ENCODE data around the gene VSTM2L. TPM values are rescaled to one million over a fixed set of nuclear protein-coding genes. Genes with fewer than 3 reads are reported as not detected.

Gene VSTM2L
- polyA plus RNA-seq, 1 donor (not counting 4 experiments of a cell fraction or from before 2014, with no cell fraction given) = 0.75 TPM

DNA sequence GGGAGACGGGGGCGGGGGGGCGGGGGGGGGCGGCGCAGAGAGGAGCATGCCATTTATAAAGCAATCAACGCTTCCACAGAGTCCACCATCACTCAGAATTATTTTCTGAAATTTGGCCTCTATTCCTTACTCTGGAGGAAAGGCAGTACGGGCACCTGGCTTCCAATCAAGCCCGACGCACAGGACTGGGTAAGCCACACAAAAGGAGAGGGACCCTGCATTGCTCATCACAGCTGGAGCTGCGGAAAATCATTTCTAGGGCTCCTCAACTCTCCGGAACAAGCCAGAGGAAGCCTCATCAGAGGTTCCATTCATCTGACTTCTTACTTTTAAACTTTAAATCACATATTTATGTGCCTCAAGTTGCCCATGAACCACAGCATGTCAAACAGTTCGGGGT is 74.4 kb downstream of the VSTM2L start:
- no peaks in the 10 kb centered on the region for H3K36me3 ChIP-seq (ENCODE audit: control insufficient read depth in 2 of 2, extremely low read depth in 1 of 2, insufficient read depth in 2 of 2, low read length in 2 of 2)
- TF ChIP-seq, protein P1, sequence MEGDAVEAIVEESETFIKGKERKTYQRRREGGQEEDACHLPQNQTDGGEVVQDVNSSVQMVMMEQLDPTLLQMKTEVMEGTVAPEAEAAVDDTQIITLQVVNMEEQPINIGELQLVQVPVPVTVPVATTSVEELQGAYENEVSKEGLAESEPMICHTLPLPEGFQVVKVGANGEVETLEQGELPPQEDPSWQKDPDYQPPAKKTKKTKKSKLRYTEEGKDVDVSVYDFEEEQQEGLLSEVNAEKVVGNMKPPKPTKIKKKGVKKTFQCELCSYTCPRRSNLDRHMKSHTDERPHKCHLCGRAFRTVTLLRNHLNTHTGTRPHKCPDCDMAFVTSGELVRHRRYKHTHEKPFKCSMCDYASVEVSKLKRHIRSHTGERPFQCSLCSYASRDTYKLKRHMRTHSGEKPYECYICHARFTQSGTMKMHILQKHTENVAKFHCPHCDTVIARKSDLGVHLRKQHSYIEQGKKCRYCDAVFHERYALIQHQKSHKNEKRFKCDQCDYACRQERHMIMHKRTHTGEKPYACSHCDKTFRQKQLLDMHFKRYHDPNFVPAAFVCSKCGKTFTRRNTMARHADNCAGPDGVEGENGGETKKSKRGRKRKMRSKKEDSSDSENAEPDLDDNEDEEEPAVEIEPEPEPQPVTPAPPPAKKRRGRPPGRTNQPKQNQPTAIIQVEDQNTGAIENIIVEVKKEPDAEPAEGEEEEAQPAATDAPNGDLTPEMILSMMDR (optimal IDR thresholded peaks at IDR 0.05 in 1 of 3, IDR thresholded peaks at IDR 0.05 in 1 of 3, conservative IDR thresholded peaks at IDR 0.05 in 1 of 3; ENCODE audit: extremely low read depth in 1 of 3, insufficient read depth in 2 of 3, low read length in 3 of 3) = no peak
- no peak for TF ChIP-seq EZH2 (IDR thresholded peaks at IDR 0.05; ENCODE audit: low read length)
- H3K27me3 ChIP-seq (ENCODE audit: control insufficient read depth, extremely low read depth, insufficient read depth, low read length) = no peaks in the 10 kb centered on the region
- H3K4me1 ChIP-seq (ENCODE audit: control insufficient read depth, extremely low read depth, insufficient read depth, low read length) = no peaks in the 10 kb centered on the region
- H3K79me2 ChIP-seq (ENCODE audit: control insufficient read depth, insufficient read depth, low read length) = no peaks in the 10 kb centered on the region
- dilution Hi-C loops (cut with MboI; ENCODE audit: extremely low pct_ligation_motif_present, low sequenced_read_pairs) = no loop called here
- no peak overlapping the region for H2AFZ ChIP-seq (ENCODE audit: control insufficient read depth, low read length)
- H3K4me3 ChIP-seq (ENCODE audit: control insufficient read depth in 2 of 3, extremely low read depth in 1 of 3, insufficient read depth in 2 of 3, low read depth in 1 of 3, low read length in 3 of 3) = no peak overlapping the region
- no peaks in the 10 kb centered on the region for H3K9me3 ChIP-seq (ENCODE audit: control insufficient read depth, low read depth, low read length)
- no peak overlapping the region for H3K9ac ChIP-seq (ENCODE audit: control insufficient read depth, extremely low read depth, insufficient read depth, low read length)
- FAIRE-seq = no peak
- H3K4me2 ChIP-seq (ENCODE audit: control insufficient read depth, extremely low read depth, insufficient read depth, low read depth, low read length) = no peak overlapping the region
- H3K9me1 ChIP-seq (ENCODE audit: control insufficient read depth, extremely low read depth, insufficient read depth, low read length) = no peaks in the 10 kb centered on the region
- no peak for DNase-seq (ENCODE audit: low read depth, low spot score)
- no peaks in the 10 kb centered on the region for H4K20me1 ChIP-seq (ENCODE audit: control insufficient read depth, extremely low read depth, insufficient read depth, low read length)
- no peak overlapping the region for H3K27ac ChIP-seq (ENCODE audit: control insufficient read depth, insufficient read depth, low read length)

DNA sequence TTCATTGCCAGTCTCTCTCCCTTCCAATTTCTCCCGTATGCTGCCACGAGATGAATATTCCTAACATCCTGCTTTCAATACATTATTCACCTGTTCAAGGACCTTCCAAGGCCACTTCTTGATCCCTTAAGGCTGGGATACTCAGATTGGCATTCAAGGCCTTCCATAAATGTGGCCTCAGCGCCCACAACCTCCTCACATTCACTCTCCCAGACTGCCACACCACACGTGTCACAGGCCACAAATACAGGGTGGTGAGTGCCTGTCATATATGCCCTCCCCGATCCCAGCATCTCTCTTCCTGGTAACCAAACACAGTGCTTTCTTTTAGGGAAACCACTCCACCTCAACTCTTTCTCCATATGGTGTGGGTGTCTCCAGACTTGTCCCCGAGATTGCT is 74.9 kb downstream of the VSTM2L start:
- no peaks in the 10 kb centered on the region for H3K9me3 ChIP-seq (ENCODE audit: control insufficient read depth, low read depth, low read length)
- H3K36me3 ChIP-seq (ENCODE audit: control insufficient read depth in 2 of 2, extremely low read depth in 1 of 2, insufficient read depth in 2 of 2, low read length in 2 of 2) = no peaks in the 10 kb centered on the region
- FAIRE-seq (no peak), DNase-seq (ENCODE audit: low read depth, low spot score) (no peak)
- dilution Hi-C loops (cut with MboI; ENCODE audit: extremely low pct_ligation_motif_present, low sequenced_read_pairs) = no loop called here
- H3K79me2 ChIP-seq (ENCODE audit: control insufficient read depth, insufficient read depth, low read length) = no peaks in the 10 kb centered on the region
- H2AFZ ChIP-seq (ENCODE audit: control insufficient read depth, low read length) = no peak overlapping the region
- no peaks in the 10 kb centered on the region for H4K20me1 ChIP-seq (ENCODE audit: control insufficient read depth, extremely low read depth, insufficient read depth, low read length)
- TF ChIP-seq, protein P1 (optimal IDR thresholded peaks at IDR 0.05 in 1 of 3, IDR thresholded peaks at IDR 0.05 in 1 of 3, conservative IDR thresholded peaks at IDR 0.05 in 1 of 3; ENCODE audit: extremely low read depth in 1 of 3, insufficient read depth in 2 of 3, low read length in 3 of 3) = no peak
- no peak for TF ChIP-seq EZH2 (IDR thresholded peaks at IDR 0.05; ENCODE audit: low read length)
- no peaks in the 10 kb centered on the region for H3K9me1 ChIP-seq (ENCODE audit: control insufficient read depth, extremely low read depth, insufficient read depth, low read length)
- H3K9ac ChIP-seq (ENCODE audit: control insufficient read depth, extremely low read depth, insufficient read depth, low read length) = no peak overlapping the region
- no peak overlapping the region for H3K4me3 ChIP-seq (ENCODE audit: control insufficient read depth in 2 of 3, extremely low read depth in 1 of 3, insufficient read depth in 2 of 3, low read depth in 1 of 3, low read length in 3 of 3)
- no peak overlapping the region for H3K27ac ChIP-seq (ENCODE audit: control insufficient read depth, insufficient read depth, low read length)
- H3K4me2 ChIP-seq (ENCODE audit: control insufficient read depth, extremely low read depth, insufficient read depth, low read depth, low read length) = no peak overlapping the region
- H3K4me1 ChIP-seq (ENCODE audit: control insufficient read depth, extremely low read depth, insufficient read depth, low read length) = no peaks in the 10 kb centered on the region
- no peaks in the 10 kb centered on the region for H3K27me3 ChIP-seq (ENCODE audit: control insufficient read depth, extremely low read depth, insufficient read depth, low read length)
